GM18507 (cell line): Measurements from ENCODE around the gene KHDRBS2.

Experiments
- DNase-seq: peaks from one replicate; pipeline ENCODE4 v3.0.0; 2011; ENCODE audit warnings: low read depth; ENCODE audit not compliant: insufficient read length; ENCODE audit errors: extremely low spot score
- FAIRE-seq: peaks from 2 replicates; lab custom pipeline; 2011; peaks lifted over from hg19 to GRCh38; lab: Jason Lieb, UNC

KHDRBS2 gene

GRCh38 chr6:62285612-62286469, at the start of gene KHDRBS2:
Gene KHDRBS2 (minus strand): TSS chr6:62286225.
- FAIRE-seq, result peak; percentile 73
- DNase-seq, result peak; percentile 64

GRCh38 chr6:62328607-62329006, 42.6 kb upstream of the KHDRBS2 start:
- FAIRE-seq (no peak), DNase-seq (no peak)

GRCh38 chr6:62324834-62325233, 38.8 kb upstream of the KHDRBS2 start:
- DNase-seq (no peak), FAIRE-seq (no peak)

- FAIRE-seq, result no peak
Measured at GRCh38 chr6:62323818-62324431, 37.9 kb upstream of the KHDRBS2 start.

GRCh38 chr6:62298745-62299392, 12.8 kb upstream of the KHDRBS2 start:
- peak; percentile 46 for FAIRE-seq

More at GRCh38 chr6:62323818-62324431, 37.9 kb upstream of the KHDRBS2 start:
- no peak for DNase-seq

GRCh38 chr6:62296541-62296940, 10.5 kb upstream of the KHDRBS2 start:
- FAIRE-seq, result no peak
- no peak for DNase-seq

More at GRCh38 chr6:62298745-62299392, 12.8 kb upstream of the KHDRBS2 start:
- DNase-seq, result no peak

GRCh38 chr6:62288974-62289373, 2.9 kb upstream of the KHDRBS2 start:
- no peak for DNase-seq
- FAIRE-seq, result no peak

GRCh38 chr6:62288562-62288961, 2.5 kb upstream of the KHDRBS2 start:
- no peak for FAIRE-seq
- DNase-seq, result no peak

- no peak for DNase-seq
- no peak for FAIRE-seq
Measured at GRCh38 chr6:62286470-62286843, 432 bp upstream of the KHDRBS2 start.

- no peak for FAIRE-seq
- DNase-seq, result no peak
Measured at GRCh38 chr6:62284725-62285124, 1.3 kb downstream of the KHDRBS2 start.

- DNase-seq, result no peak
- FAIRE-seq, result no peak
Measured at GRCh38 chr6:62283796-62284411, 2.1 kb downstream of the KHDRBS2 start.

- FAIRE-seq (no peak), DNase-seq (no peak)
Measured at GRCh38 chr6:62283365-62283764, 2.7 kb downstream of the KHDRBS2 start.

- no peak for FAIRE-seq
- DNase-seq, result no peak
Measured at GRCh38 chr6:62280099-62280498, 5.9 kb downstream of the KHDRBS2 start.

GRCh38 chr6:62272114-62272513, 13.9 kb downstream of the KHDRBS2 start:
- no peak for DNase-seq
- no peak for FAIRE-seq

GRCh38 chr6:62265906-62266525, 20.0 kb downstream of the KHDRBS2 start:
- DNase-seq (no peak), FAIRE-seq (no peak)

GRCh38 chr6:62262283-62262682, 23.7 kb downstream of the KHDRBS2 start:
- FAIRE-seq, result no peak
- DNase-seq, result no peak

GRCh38 chr6:62246087-62246486, 39.9 kb downstream of the KHDRBS2 start:
- FAIRE-seq (no peak), DNase-seq (no peak)

- FAIRE-seq, result no peak
- DNase-seq, result no peak
Measured at GRCh38 chr6:62236784-62237183, 49.2 kb downstream of the KHDRBS2 start.

GRCh38 chr6:62229231-62229630, 56.8 kb downstream of the KHDRBS2 start:
- DNase-seq (no peak), FAIRE-seq (no peak)

- DNase-seq, result no peak
- FAIRE-seq, result no peak
Measured at GRCh38 chr6:62217866-62218265, 68.2 kb downstream of the KHDRBS2 start.
